GM19238 (cell line): ENCODE results near the gene GABRR1.

Source experiments
- DNase-seq: peaks from one replicate; pipeline ENCODE4 v3.0.0; 2011; ENCODE audit warnings: low spot score; ENCODE audit not compliant: insufficient read length

The GABRR1 gene

GRCh38 chr6:89216411-89216810, 747 bp downstream of the GABRR1 start:
- DNase-seq = no peak

DNA sequence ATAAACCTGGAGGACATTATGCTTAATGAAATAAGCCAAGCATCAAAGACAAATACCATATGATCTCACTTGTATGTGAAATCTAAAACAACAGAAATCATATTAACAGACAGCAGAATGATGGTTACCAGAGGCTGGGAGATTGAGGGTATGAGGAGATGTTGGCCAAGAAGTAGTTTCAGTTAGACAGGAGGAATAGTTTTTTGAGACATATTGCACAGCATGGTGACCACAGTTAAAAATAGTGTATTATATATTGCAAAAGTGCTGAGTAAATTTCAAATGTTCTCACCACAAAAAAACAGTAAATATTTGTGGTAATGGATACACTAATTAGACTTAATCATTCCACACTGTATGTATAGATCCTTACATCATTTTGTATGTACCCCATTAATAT, 1.8 kb downstream of the GABRR1 start:
- DNase-seq = no peak

GRCh38 chr6:89214197-89214596, 3.0 kb downstream of the GABRR1 start:
- no peak for DNase-seq

DNA sequence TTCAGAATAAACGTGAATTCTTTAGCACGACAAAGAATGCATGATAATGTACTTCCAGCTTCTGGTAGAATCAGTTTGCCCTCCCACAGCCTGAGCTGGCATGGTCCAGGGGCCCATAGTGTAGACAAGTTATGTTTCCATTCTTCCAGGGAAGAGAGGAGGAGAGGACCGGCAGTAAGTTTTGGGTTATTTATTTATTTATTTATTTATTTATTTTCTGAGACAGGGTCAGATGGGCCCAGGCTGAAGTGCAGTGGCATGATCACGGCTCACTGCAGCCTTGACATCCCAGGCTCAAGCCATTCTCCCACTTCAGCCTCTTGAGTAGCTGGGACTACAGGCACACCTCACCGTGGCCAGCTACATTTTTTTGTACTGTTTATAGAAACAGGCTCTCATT, 4.7 kb downstream of the GABRR1 start:
- DNase-seq = no peak

GRCh38 chr6:89209457-89209856, 7.7 kb downstream of the GABRR1 start:
- DNase-seq = no peak

- DNase-seq = no peak
These were observed 8.6 kb downstream of the GABRR1 start for GRCh38 chr6:89208551-89208950.

DNA sequence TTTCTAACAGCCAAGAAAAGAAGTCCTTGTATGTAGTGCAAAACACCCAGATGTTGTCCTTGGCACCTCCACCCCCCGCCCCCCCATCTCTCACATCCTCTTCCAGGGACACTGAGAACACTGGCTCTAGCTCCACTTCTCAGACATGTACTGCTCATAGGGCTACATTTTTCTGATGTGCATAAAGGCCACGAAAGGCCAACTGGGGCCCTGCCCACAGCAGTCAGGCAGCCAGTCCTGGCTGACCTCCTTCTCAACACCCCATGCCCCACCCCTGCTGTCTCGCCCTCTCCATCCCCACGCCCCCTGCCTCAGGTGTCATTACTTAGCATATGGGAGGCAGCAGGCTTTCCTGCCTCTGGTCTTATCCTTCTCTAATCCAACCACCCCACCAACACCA, 11.3 kb downstream of the GABRR1 start:
- no peak for DNase-seq

DNA sequence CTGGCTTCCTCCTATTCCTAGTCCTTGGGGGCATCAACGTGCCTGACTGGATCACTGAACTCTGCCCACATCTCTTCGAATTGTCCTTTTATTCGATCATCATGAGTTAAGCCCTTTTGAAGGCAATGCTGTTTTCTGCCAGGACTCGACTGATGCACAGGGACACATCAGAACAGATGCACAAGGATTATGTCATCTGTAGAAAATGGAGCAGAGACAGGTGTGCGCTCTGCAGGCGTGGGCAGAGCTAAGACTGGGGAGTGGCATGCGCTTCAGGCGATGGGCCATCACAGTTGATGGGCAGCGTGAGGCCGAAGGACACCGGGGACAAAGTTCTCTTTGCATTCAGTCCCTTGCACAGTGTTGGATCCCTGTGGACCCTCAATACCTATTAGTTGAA, 13.1 kb downstream of the GABRR1 start:
- no peak for DNase-seq

- no peak for DNase-seq
These were observed 16.4 kb downstream of the GABRR1 start for GRCh38 chr6:89200706-89201215.

- no peak for DNase-seq
These were observed 17.6 kb downstream of the GABRR1 start for GRCh38 chr6:89199579-89199978.

- DNase-seq = no peak
These were observed 18.9 kb downstream of the GABRR1 start for GRCh38 chr6:89198235-89198634.

DNA sequence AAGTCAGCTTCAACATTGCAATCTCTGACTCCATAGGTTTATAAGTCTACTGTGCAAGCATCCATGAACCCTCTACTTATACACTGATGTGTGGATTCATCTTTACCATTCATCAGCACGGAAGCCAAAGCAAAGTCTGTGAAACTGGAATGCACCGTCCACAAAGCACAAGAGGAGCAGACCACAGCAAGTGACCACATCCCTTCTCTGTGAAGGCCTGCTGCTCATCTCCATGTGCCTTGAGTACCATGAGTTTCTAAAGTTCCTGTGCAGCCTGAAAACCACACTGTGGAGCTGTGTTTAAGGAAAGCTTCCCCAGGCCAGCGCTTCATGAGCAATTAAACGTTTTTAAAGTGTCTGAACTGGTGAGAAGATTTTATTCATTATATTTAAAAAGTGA, 20.0 kb downstream of the GABRR1 start:
- no peak for DNase-seq

GRCh38 chr6:89194559-89194958, 22.6 kb downstream of the GABRR1 start:
- DNase-seq = no peak

DNA sequence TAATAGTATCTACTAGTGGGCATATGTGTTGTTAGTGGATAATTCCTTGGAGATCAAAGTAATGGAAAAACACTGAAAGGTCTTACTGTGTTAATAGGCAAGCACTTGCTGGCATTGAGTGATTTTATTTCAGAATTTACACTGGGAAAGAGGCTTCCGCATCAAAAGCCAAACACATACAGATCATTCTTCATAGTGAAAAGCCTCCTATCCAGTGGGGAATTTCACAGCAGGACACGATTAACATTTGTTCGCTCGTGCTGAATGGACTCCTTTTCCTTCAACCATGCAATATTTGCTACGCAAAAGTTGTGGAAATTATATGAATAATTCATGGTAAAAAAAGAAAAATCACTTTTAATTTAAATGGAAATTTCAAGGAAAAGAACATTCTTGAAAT, 26.4 kb downstream of the GABRR1 start:
- DNase-seq = no peak

GRCh38 chr6:89187504-89187903, 29.7 kb downstream of the GABRR1 start:
- DNase-seq = no peak

DNA sequence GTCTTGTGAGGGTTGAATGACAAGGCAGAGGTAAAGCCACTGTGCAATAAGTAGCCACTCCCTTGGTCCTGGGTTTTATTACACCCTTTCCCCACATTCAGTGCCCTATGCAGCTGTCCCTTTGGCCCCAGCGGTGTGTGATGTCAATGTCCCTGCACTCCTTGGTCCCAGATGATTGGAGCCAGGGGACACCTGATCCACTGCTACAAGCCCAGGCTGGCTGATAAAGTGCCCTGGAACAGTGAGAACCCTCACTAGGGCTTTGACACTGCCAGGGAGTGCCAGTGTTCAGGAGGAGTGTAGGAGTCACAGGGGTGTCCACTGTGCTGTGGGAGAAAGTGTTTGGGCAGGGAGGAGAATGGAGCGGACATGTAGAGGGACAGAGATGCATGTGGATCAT, 30.4 kb downstream of the GABRR1 start:
- DNase-seq = no peak

DNA sequence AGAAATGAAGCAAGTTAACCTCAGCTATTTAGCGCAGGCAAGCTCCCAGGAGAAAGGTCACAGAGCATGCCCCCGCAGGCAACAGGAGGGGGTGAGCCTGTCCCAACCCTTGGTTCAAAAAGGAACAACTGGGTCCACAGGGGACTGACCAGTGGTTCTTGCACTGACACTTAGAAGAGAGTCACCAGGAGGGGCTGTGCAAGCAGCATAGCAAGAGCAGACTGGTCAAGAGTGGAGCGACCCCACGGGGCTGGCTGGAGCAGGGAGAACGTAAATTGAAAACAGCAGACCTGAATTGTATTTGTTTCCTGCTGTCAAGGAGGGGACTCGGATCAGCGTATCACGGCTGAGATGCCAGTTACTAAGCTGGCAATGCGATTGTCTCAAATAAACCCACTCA, 32.8 kb downstream of the GABRR1 start:
- no peak for DNase-seq

DNA sequence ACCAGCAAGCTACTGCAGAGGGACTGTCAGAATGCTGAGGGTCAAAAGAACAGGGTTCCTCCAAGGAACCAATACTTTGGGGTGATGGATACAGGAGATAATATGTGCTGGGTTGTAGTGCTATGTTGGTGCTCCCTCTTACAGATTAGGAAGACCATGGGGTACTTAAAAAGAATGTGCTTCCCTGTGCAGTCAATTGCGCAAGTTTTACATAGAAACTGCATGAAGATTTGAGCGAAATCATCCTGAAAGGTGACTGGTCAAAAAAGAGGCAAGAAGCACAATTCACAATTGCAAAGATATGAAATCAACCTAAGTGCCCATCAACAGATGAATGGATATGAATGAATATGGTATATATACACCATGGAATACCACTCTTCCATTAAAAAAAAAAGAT, 33.9 kb downstream of the GABRR1 start:
- no peak for DNase-seq

DNA sequence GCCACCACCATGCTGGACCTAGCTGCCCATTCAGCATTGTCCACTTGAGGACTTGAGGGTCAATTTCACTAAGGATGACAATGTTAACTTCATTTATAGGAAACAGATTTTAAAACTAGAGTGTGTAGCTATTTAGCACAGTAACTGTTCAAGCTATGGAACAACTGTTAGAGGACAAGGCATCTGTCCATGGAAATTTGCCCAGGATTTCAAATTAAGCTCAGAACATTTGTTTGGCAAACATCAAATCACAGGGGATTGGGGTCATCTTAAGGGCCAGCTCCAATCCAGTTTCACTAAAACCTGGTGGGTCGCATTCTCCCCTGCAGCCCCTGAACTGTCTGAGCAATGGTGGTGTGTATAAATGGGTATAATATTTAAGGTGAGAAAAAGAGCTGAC, 36.2 kb downstream of the GABRR1 start:
- no peak for DNase-seq

DNA sequence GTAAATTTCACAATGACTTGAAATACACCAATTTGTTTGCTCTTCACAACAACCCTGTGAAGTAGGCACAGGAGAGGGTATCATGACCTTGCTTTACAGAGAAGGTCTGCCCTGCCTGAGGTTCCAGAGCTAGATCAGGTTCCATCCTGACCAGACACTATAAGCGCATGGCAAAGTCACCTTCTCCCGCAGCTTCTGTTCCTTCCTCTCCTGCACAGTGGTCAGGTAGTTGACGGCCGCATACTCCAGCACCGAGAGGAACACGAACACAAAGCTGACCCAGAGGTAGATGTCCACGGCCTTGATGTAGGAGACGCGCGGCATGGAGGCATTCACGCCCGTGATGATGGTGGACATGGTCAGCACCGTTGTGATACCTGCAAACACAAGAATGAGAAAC, 37.0 kb downstream of the GABRR1 start:
- no peak for DNase-seq

DNA sequence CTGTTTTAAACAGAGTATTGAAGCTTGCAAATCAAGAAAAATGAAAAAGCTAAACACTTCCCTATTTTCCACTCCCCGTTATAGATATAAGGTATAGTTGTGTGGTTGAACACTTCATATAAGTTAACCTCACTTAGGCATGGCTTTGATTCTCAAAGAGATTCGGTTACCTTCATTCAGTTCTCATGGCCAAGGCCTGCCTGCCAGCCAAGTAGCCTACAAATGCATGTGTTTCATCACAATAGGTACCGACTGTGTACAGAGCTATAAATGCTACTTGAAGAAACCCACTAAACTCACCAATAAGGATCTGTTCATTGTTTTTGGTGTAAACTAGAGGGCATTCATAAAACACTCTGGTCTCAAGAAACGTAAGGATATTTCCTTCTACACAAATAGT, 43.5 kb downstream of the GABRR1 start:
- no peak for DNase-seq

DNA sequence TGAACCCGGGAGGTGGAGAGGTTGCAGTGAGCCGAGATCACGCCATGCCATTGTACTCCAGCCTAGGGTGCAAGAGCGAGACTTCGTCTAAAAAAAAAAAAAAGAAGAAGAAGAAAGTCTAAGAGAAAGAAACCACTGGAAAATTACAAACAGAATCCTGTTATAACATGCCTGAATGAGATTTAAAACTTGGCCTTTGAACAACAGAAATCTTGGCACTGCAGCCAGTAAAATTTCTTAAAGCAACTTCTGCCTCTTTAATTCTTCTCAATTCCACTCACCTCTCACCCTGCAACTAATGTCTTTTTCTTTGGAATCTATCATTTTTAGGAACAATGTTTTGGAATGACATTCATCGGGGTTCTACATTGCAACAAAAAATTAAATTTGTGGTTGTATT, 45.0 kb downstream of the GABRR1 start:
- no peak for DNase-seq

- DNase-seq = no peak
These were observed 55.1 kb downstream of the GABRR1 start for GRCh38 chr6:89162047-89162371.

- no peak for DNase-seq
These were observed 55.7 kb downstream of the GABRR1 start for GRCh38 chr6:89161326-89162046.
